Glutamatergic neuron (in vitro differentiated cells): ENCODE results near the gene GRB2. TPM values are rescaled to one million over a fixed set of nuclear protein-coding genes. Genes with fewer than 3 reads are reported as not detected.

Source experiments
- DNase-seq: peaks from one replicate; pipeline ENCODE4 v3.0.0; 2022
- H3K27ac Mint-ChIP-seq: one replicate; pipeline ENCODE4 v1.8.0; 2020; ENCODE audit warnings: mild to moderate bottlenecking, mixed read lengths, inconsistent platforms; ENCODE audit not compliant: unreplicated experiment
- H3K27me3 Mint-ChIP-seq: one replicate; pipeline ENCODE4 v1.8.0; 2020; ENCODE audit warnings: mild to moderate bottlenecking, moderate library complexity, mixed read lengths, inconsistent platforms; ENCODE audit not compliant: unreplicated experiment
- H3K36me3 Mint-ChIP-seq: one replicate; pipeline ENCODE4 v1.8.0; 2020; ENCODE audit warnings: mild to moderate bottlenecking, mixed read lengths, inconsistent platforms; ENCODE audit not compliant: unreplicated experiment
- H3K4me1 Mint-ChIP-seq: one replicate; pipeline ENCODE4 v1.8.0; 2020; ENCODE audit warnings: mild to moderate bottlenecking, low read depth, mixed read lengths, inconsistent platforms; ENCODE audit not compliant: unreplicated experiment
- H3K4me3 Mint-ChIP-seq: one replicate; pipeline ENCODE4 v1.8.0; 2020; ENCODE audit warnings: mild to moderate bottlenecking, mixed read lengths, inconsistent platforms; ENCODE audit not compliant: unreplicated experiment
- H3K9me3 Mint-ChIP-seq: one replicate; pipeline ENCODE4 v1.8.0; 2020; ENCODE audit warnings: mild to moderate bottlenecking, moderate library complexity, mixed read lengths, inconsistent platforms; ENCODE audit not compliant: unreplicated experiment
- CTCF ChIP-seq: fragments of 200-600 bp; sonication (generic); IDR thresholded peaks from one replicate; pipeline ENCODE4 v1.5.0; 2021; ENCODE audit not compliant: partially characterized antibody, unreplicated experiment
- total RNA-seq: library from RNA; stranded (reverse); fragmentation: NEBNext Ultra II Directional; extraction: Animal tissue kit (Norgen Biotek cat#: 25700); gene quantifications from one replicate; pipeline ENCODE4 v1.2.1, GENCODE V29; 2021; ENCODE audit not compliant: unreplicated experiment

The GRB2 gene
- total RNA-seq, 1 donor from 2014 or later = 148 TPM

DNA sequence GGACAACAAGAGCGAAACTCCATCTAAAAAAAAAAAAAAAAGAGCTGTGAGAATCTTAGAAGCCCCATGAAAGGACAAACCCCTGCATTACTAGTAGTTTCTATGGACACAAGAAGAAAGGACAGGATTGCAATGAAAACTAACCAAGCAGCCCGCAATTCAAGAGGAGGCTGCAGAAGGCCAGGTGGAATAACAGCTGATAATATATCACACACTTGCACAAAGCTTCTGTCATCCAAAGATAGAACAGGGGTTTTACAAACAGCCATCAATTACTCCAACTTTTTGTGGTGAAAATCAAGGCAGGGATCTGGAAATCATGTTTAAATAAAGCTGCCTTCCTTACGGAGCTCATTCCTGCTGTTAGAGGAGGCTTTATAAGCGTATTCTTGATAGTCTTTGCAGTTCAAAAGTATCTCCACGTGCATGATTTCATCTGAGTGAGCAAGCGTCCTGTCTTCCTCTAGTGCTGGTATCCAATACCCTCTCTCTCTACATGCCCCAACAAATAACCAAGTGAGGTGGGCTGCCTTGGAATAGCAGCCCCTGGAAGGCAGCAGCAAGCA, 27.8 kb upstream of the GRB2 start:
- no peak overlapping the region for H3K27ac Mint-ChIP-seq
- no peaks in the 10 kb centered on the region for H3K27me3 Mint-ChIP-seq
- no peaks in the 10 kb centered on the region for H3K4me1 Mint-ChIP-seq
- TF ChIP-seq CTCF = no peak
- no peak for DNase-seq
- H3K36me3 Mint-ChIP-seq = no peaks in the 10 kb centered on the region
- no peaks in the 10 kb centered on the region for H3K9me3 Mint-ChIP-seq
- H3K4me3 Mint-ChIP-seq = no peak overlapping the region

DNA sequence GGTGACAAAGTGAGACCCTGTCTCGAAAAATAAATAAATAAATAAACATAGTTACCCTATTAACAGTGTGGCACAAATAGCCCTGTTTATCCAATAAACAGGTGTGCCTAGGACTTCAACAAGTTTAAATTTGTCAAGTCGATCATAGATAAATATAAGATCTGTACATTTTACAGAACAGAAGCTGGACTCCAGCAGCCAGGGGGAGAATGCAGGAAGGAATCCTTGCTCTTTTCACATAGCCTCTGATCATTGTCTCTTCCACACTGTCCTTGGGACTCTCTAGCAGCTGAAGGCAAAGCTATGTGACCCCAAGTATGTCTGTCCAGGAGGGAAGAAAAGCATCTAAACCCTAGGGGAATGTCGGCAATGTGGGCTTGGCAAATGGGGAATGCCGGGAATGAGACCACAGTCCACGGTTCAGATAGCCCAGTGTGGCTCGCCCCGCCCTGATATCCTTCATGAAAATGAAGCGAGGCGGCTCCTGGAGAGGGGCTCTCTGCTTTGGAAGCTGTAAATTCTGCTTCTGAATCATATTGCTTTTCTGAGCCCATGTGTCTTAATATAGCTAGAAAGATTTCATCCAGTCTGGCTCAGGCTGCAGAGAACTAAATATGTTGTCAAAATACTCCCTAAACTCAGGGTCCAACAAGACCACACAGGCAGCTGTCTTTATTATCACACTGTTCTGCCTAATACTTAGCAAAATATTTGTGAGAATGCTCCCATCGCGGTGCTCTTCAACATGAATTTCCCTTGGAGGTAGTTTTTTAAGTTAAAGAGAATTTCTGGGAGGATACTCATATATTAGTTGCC, 24.9 kb upstream of the GRB2 start:
- Mint-ChIP-seq H3K36me3 (no peaks in the 10 kb centered on the region), H3K4me1 (no peaks in the 10 kb centered on the region), H3K27ac (no peak overlapping the region), H3K4me3 (no peak overlapping the region), H3K9me3 (no peaks in the 10 kb centered on the region), H3K27me3 (no peaks in the 10 kb centered on the region)
- no peak for TF ChIP-seq CTCF
- DNase-seq = no peak

DNA sequence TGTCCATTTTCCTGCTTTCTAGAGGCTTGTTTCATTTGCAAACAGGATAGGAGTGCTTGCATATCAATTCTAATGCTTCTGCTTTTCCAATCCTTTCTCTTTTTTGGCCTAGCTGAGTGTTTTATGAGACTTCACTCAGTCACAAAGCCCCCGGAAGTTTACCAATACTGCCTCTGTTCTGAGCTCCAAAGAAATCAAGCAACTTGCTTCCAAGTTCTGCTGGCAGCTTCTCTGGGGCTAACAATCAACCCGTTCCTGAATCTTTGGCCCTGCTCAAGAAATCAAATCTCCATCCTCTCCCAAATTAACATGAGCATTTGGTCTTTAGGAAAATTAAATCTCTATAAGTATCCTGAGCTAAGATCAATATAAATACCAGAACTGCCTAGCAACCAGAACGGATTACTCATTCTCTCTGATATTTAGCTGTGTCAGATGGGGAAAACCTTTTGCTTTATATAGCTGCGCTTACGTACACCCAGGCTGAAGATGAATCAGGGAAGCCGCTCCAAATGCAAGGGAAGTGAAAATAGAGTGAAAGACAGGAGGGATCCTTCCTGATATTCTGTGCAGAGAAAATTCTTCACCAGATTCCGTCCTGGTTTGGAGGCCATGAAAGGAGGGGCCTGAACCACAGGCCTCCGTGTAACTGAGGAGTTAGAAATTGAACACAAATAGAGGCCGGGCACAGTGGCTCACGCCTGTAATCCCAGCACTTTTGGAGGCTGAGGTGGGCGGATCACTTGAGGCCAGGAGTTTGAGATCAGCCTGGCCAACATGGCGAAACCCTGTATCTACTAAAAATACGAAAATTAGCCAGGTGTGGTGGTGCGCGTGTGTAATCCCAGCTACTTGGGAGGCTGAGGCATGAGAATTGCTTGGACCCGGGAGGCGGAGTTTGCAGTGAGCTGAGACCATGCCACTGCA, 23.3 kb upstream of the GRB2 start:
- no peaks in the 10 kb centered on the region for H3K9me3 Mint-ChIP-seq
- H3K27ac Mint-ChIP-seq = no peak overlapping the region
- H3K4me3 Mint-ChIP-seq = no peak overlapping the region
- no peak for TF ChIP-seq CTCF
- H3K4me1 Mint-ChIP-seq = no peaks in the 10 kb centered on the region
- DNase-seq = no peak
- H3K36me3 Mint-ChIP-seq = no peaks in the 10 kb centered on the region
- no peaks in the 10 kb centered on the region for H3K27me3 Mint-ChIP-seq

DNA sequence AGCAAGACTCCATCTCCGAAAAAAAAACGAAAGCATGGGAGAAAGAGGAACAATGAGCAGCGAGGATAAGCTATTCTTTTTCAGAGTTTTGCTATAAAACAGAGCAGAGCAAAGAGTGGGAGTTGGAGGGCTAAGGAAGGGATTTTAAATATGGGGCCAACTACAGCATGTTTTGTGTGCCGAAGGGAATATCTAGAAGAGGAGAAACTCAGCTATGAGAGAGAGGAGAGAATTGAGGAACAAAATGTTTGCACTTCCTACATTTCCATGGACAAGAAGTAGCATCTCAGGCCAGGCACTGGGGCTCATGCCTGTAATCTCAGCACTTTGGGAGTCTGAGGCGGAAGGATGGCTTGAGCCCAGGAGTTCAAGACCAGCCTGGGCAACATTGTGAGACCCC, 13.1 kb upstream of the GRB2 start:
- DNase-seq = no peak
- Mint-ChIP-seq H3K4me1 (no peaks in the 10 kb centered on the region), H3K4me3 (no peak overlapping the region), H3K27ac (no peak overlapping the region), H3K36me3 (no peaks in the 10 kb centered on the region), H3K27me3 (peaks cover 5% of the 10 kb centered on the region), H3K9me3 (peaks cover 4% of the 10 kb centered on the region)
- TF ChIP-seq CTCF = no peak
